Kidney glomerular epithelial cell (primary cell): ENCODE data around the gene PRC1.
"Not testable (repeated sequence)": the region's sequence is repeated elsewhere in the genome, so short reads cannot be mapped to it uniquely, and the experiment has no call there.

Experiments
- DNase-seq: peaks from one replicate; lab custom pipeline; 2025; lab: John Stamatoyannopoulos, UW

The PRC1 gene

GRCh38 chr15:90994417-90995311 lies at the start of gene PRC1:
Gene PRC1 (minus strand): TSS chr15:90994535. CDS start chr15:90994417, 118 bp downstream.
- DNase-seq = peak; percentile 93

- no peak for DNase-seq
Observed at GRCh38 chr15:91043202-91043874, 49.0 kb upstream of the PRC1 start.

- DNase-seq = no peak
Observed at GRCh38 chr15:91040856-91041255, 46.5 kb upstream of the PRC1 start.

GRCh38 chr15:91039996-91040395 lies 45.7 kb upstream of the PRC1 start:
- no peak for DNase-seq

GRCh38 chr15:91032919-91033803 lies 38.8 kb upstream of the PRC1 start:
- DNase-seq = peak; percentile 28

GRCh38 chr15:91031796-91032195 lies 37.5 kb upstream of the PRC1 start:
- DNase-seq = no peak

GRCh38 chr15:91027677-91028076 lies 33.3 kb upstream of the PRC1 start:
- no peak for DNase-seq

- DNase-seq = no peak
Observed at GRCh38 chr15:91023720-91024119, 29.4 kb upstream of the PRC1 start.

- no peak for DNase-seq
Observed at GRCh38 chr15:91022832-91023129, 28.4 kb upstream of the PRC1 start.

GRCh38 chr15:91022075-91022831 lies 27.9 kb upstream of the PRC1 start, which contains the start of gene VPS33B:
Gene VPS33B (minus strand): TSS chr15:91022594. CDS start chr15:91022249, 345 bp downstream.
- DNase-seq = peak; percentile 73

GRCh38 chr15:91021516-91022074 lies 27.3 kb upstream of the PRC1 start:
- peak; percentile 33 for DNase-seq

- DNase-seq = no peak
Observed at GRCh38 chr15:91018158-91018557, 23.8 kb upstream of the PRC1 start.

GRCh38 chr15:91017716-91018115 lies 23.4 kb upstream of the PRC1 start:
- no peak for DNase-seq

GRCh38 chr15:91013701-91014100 lies 19.4 kb upstream of the PRC1 start:
- not testable (repeated sequence) for DNase-seq

GRCh38 chr15:91007266-91007665 lies 12.9 kb upstream of the PRC1 start:
- no peak for DNase-seq

GRCh38 chr15:91001209-91001608 lies 6.9 kb upstream of the PRC1 start:
- no peak for DNase-seq

GRCh38 chr15:90998737-90999136 lies 4.4 kb upstream of the PRC1 start:
- DNase-seq = no peak

- DNase-seq = no peak
Observed at GRCh38 chr15:90994059-90994416, 297 bp downstream of the PRC1 start.

GRCh38 chr15:90991587-90992285 lies 2.6 kb downstream of the PRC1 start:
- no peak for DNase-seq

GRCh38 chr15:90990446-90990845 lies 3.9 kb downstream of the PRC1 start:
- DNase-seq = no peak
